H1 (cell line): Measurements from ENCODE around the gene PDE1C. TPM values are rescaled to one million over a fixed set of nuclear protein-coding genes. Genes with fewer than 3 reads are reported as not detected.

Source experiments
- CTCF ChIA-PET: fragments of 300-600 bp; sonication (Branson Sonifier 250); formaldehyde crosslinking; loops from one replicate; lab custom pipeline; 2021; ENCODE audit not compliant: partially characterized antibody; lab: Charles Lee
- POLR2A ChIA-PET: fragments of 300-600 bp; sonication (Branson Sonifier 250); formaldehyde crosslinking; loops from one replicate; lab custom pipeline; 2021; ENCODE audit warnings: inconsistent platforms; ENCODE audit not compliant: partially characterized antibody; lab: Charles Lee
- DNase-seq, 2 experiments: peaks; one replicate each; pipeline versions ENCODE4 v3.0.0 to v3.0.0-alpha.2; 2010 to 2022; ENCODE audit warnings: low spot score in 2 of 2, low read depth in 1 of 2, mixed read lengths in 1 of 2
- FAIRE-seq: peaks from 2 replicates; lab custom pipeline; 2011; peaks lifted over from hg19 to GRCh38; lab: Jason Lieb, UNC
- H2AFZ ChIP-seq: 2 replicates; pipeline ENCODE4 v1.8.1; 2012; ENCODE audit warnings: low read length, inconsistent platforms
- H2AK5ac ChIP-seq: 2 replicates; pipeline ENCODE4 v1.6.1; 2013; ENCODE audit warnings: low read depth, low read length
- H2BK120ac ChIP-seq: replicated peaks from 2 replicates; pipeline ENCODE3; 2013; ENCODE audit warnings: low read depth, low read length, inconsistent platforms
- H2BK12ac ChIP-seq: 2 replicates; pipeline ENCODE4 v1.6.1; 2013; ENCODE audit warnings: low read depth, low read length
- H2BK15ac ChIP-seq: 2 replicates; pipeline ENCODE4 v1.6.1; 2013; ENCODE audit warnings: low read length
- H2BK20ac ChIP-seq: 2 replicates; pipeline ENCODE4 v1.6.1; 2013; ENCODE audit warnings: low read length
- H2BK5ac ChIP-seq: 2 replicates; pipeline ENCODE4 v1.6.1; 2013; ENCODE audit warnings: low read depth, low read length
- H3K14ac ChIP-seq: 2 replicates; pipeline ENCODE4 v1.6.1; 2013; ENCODE audit warnings: inconsistent platforms; ENCODE audit not compliant: insufficient read length
- H3K18ac ChIP-seq: 2 replicates; pipeline ENCODE4 v1.6.1; 2013; ENCODE audit warnings: low read length; ENCODE audit errors: extremely low read depth
- H3K23ac ChIP-seq: 2 replicates; pipeline ENCODE4 v1.6.1; 2013; ENCODE audit warnings: inconsistent platforms; ENCODE audit not compliant: insufficient read length
- H3K23me2 ChIP-seq: 2 replicates; pipeline ENCODE4 v1.6.1; 2013; ENCODE audit warnings: low read depth, low read length
- H3K27ac ChIP-seq: 2 replicates; pipeline ENCODE4 v1.6.1; 2011; ENCODE audit warnings: low read depth, low read length, inconsistent platforms
- H3K27me3 ChIP-seq, 4 experiments: replicated peaks in 1 of 4; 1 replicate in 1 of 4; 2 replicates in 3 of 4; pipeline versions ENCODE4 v1.6.1 to v1.8.1; 2011 to 2013; ENCODE audit warnings: low read length in 3 of 4, mild to moderate bottlenecking in 3 of 4, inconsistent platforms in 2 of 4, mixed read lengths in 2 of 4, moderate library complexity in 1 of 4; ENCODE audit not compliant: control insufficient read depth in 3 of 4, insufficient read depth in 3 of 4; ENCODE audit errors: extremely low read depth in 1 of 4
- H3K36me3 ChIP-seq, 4 experiments: 2 replicates each; pipeline versions ENCODE4 v1.6.1 to v1.8.1; 2011 to 2013; ENCODE audit warnings: mild to moderate bottlenecking in 4 of 4, low read length in 3 of 4, moderate library complexity in 2 of 4, control low read depth in 1 of 4, inconsistent platforms in 1 of 4; ENCODE audit not compliant: insufficient read depth in 4 of 4, control insufficient read depth in 2 of 4
- H3K4ac ChIP-seq: replicated peaks from 2 replicates; pipeline ENCODE3; 2013; ENCODE audit warnings: low read length, low read depth, mixed read lengths, inconsistent platforms; ENCODE audit not compliant: insufficient read length
- H3K4me1 ChIP-seq, 4 experiments: replicated peaks in 1 of 4; 1 replicate in 1 of 4; 2 replicates in 3 of 4; pipeline versions ENCODE4 v1.6.1 to v1.8.1; 2011 to 2013; ENCODE audit warnings: low read length in 3 of 4, inconsistent platforms in 2 of 4, mixed read lengths in 1 of 4; ENCODE audit not compliant: insufficient read depth in 4 of 4, control insufficient read depth in 3 of 4
- H3K4me2 ChIP-seq, 2 experiments: 2 replicates each; pipeline versions ENCODE4 v1.6.1 to v1.8.1; 2011 to 2013; ENCODE audit warnings: low read depth in 2 of 2, low read length in 2 of 2, control low read depth in 1 of 2, inconsistent platforms in 1 of 2, mild to moderate bottlenecking in 1 of 2; ENCODE audit not compliant: insufficient read depth in 1 of 2
- H3K4me3 ChIP-seq, 4 experiments: fragments of 200-600, 300-600 bp in 1 of 4; sonication (generic), shearing (Covaris generic), sonication (Bioruptor Twin) in 1 of 4; 2 replicates each; pipeline versions ENCODE4 v1.5.1 to v1.8.1; 2011 to 2016; ENCODE audit warnings: low read length in 4 of 4, low read depth in 3 of 4, control low read depth in 2 of 4, inconsistent platforms in 2 of 4, mild to moderate bottlenecking in 2 of 4, mixed read lengths in 1 of 4, moderate library complexity in 1 of 4; ENCODE audit not compliant: insufficient read depth in 2 of 4; ENCODE audit errors: extremely low read depth in 1 of 4
- H3K56ac ChIP-seq: replicated peaks from 2 replicates; pipeline ENCODE3; 2013; ENCODE audit warnings: low read depth, mild to moderate bottlenecking, mixed read lengths, low read length, inconsistent platforms; ENCODE audit not compliant: insufficient read length
- H3K79me1 ChIP-seq: 2 replicates; pipeline ENCODE4 v1.6.1; 2013; ENCODE audit warnings: low read depth, low read length, control low read depth
- H3K79me2 ChIP-seq, 2 experiments: 2 replicates each; pipeline versions ENCODE4 v1.6.1 to v1.8.1; 2012 to 2013; ENCODE audit warnings: low read length in 2 of 2, mild to moderate bottlenecking in 2 of 2, inconsistent platforms in 1 of 2; ENCODE audit not compliant: insufficient read depth in 2 of 2, control insufficient read depth in 1 of 2
- H3K9ac ChIP-seq, 4 experiments: replicated peaks in 1 of 4; 1 replicate in 1 of 4; 2 replicates in 3 of 4; pipeline versions ENCODE4 v1.6.1 to v1.8.1; 2011 to 2013; ENCODE audit warnings: low read depth in 3 of 4, low read length in 3 of 4, control low read depth in 2 of 4, mild to moderate bottlenecking in 2 of 4, moderate library complexity in 2 of 4, inconsistent platforms in 1 of 4; ENCODE audit errors: extremely low read depth in 1 of 4
- H3K9me3 ChIP-seq, 2 experiments: 2 replicates each; pipeline versions ENCODE4 v1.6.1 to v1.8.1; 2012 to 2013; ENCODE audit warnings: mild to moderate bottlenecking in 2 of 2, moderate library complexity in 2 of 2, control low read depth in 1 of 2, inconsistent platforms in 1 of 2, low read depth in 1 of 2, low read length in 1 of 2, mixed read lengths in 1 of 2; ENCODE audit not compliant: insufficient read depth in 2 of 2
- H4K20me1 ChIP-seq, 2 experiments: replicated peaks in 1 of 2; 2 replicates each; pipeline versions ENCODE3 to v1.8.1; 2011 to 2013; ENCODE audit warnings: inconsistent platforms in 2 of 2, low read length in 2 of 2, mild to moderate bottlenecking in 1 of 2; ENCODE audit not compliant: insufficient read depth in 2 of 2, control insufficient read depth in 1 of 2
- H4K5ac ChIP-seq: 2 replicates; pipeline ENCODE4 v1.6.1; 2013; ENCODE audit warnings: low read length, low read depth, mixed read lengths, inconsistent platforms; ENCODE audit not compliant: insufficient read length
- H4K8ac ChIP-seq: 2 replicates; pipeline ENCODE4 v1.8.0; 2013; ENCODE audit warnings: mild to moderate bottlenecking, moderate library complexity, low read length, inconsistent platforms; ENCODE audit not compliant: insufficient read depth; ENCODE audit errors: extremely low read depth
- H4K91ac ChIP-seq: replicated peaks from 2 replicates; pipeline ENCODE3; 2013; ENCODE audit warnings: low read length, mixed read lengths, inconsistent platforms; ENCODE audit not compliant: insufficient read length
- ASH2L ChIP-seq: fragments of 200-600, 300-600 bp; sonication (generic); IDR thresholded peaks from one replicate; pipeline ENCODE4 v1.7.1; 2017; ENCODE audit warnings: low read length
- EGR1 ChIP-seq: IDR thresholded peaks from 2 replicates; pipeline ENCODE4 v1.6.1; 2011; ENCODE audit warnings: low read depth, low read length, borderline replicate concordance
- EP300 ChIP-seq, 2 experiments: IDR thresholded peaks; 1 replicate in 1 of 2; 2 replicates in 1 of 2; pipeline ENCODE4 v1.6.1; 2011 to 2012; ENCODE audit warnings: low read depth in 2 of 2, low read length in 2 of 2, mild to moderate bottlenecking in 2 of 2, borderline replicate concordance in 1 of 2, inconsistent platforms in 1 of 2, moderate library complexity in 1 of 2
- JUN ChIP-seq: IDR thresholded peaks from 2 replicates; pipeline ENCODE4 v1.6.1; 2011; ENCODE audit warnings: low read depth, mild to moderate bottlenecking, improper control_type of control experiment, low read length
- JUND ChIP-seq: IDR thresholded peaks from 2 replicates; pipeline ENCODE4 v1.6.1; 2011; ENCODE audit warnings: mild to moderate bottlenecking, improper control_type of control experiment, low read length
- RBBP5 ChIP-seq: IDR thresholded peaks from 2 replicates; pipeline ENCODE4 v1.7.1; 2012; ENCODE audit warnings: low read depth, mild to moderate bottlenecking, inconsistent platforms, low read length, moderate library complexity, borderline replicate concordance
- SAP30 ChIP-seq: fragments of 300-600 bp; sonication (generic); IDR thresholded peaks from 2 replicates; pipeline ENCODE4 v1.7.1; 2012; ENCODE audit warnings: low read length, moderate library complexity, mild to moderate bottlenecking, inconsistent platforms; ENCODE audit not compliant: insufficient read depth, insufficient replicate concordance
- SIRT6 ChIP-seq: IDR thresholded peaks from one replicate; pipeline ENCODE4 v1.7.1; 2012; ENCODE audit warnings: low read length, inconsistent platforms
- SRF ChIP-seq: IDR thresholded peaks from 2 replicates; pipeline ENCODE4 v1.6.1; 2011; ENCODE audit warnings: mild to moderate bottlenecking, low read depth, low read length, moderate library complexity
- WGBS, 2 experiments: shearing (Covaris generic) in 1 of 2; methylation state at CpG; one replicate each; pipeline versions ENCODE4 v1.1.6 to v1.1.7; 2013 to 2015; ENCODE audit warnings: low lambda C conversion rate in 2 of 2, mixed read lengths in 2 of 2, inconsistent platforms in 1 of 2, low coverage in 1 of 2, missing lambda C conversion rate in 1 of 2; ENCODE audit not compliant: insufficient replicate concordance in 2 of 2, insufficient coverage in 1 of 2, insufficient read length in 1 of 2; ENCODE audit errors: extremely low coverage in 1 of 2, missing lambda C conversion rate in 1 of 2; 5-methylcytosine and 5-hydroxymethylcytosine counted together
- polyA plus RNA-seq, 7 experiments: library from polyadenylated mRNA; depleted of rRNA in 3 of 7; stranded (reverse) in 5 of 7; unstranded in 2 of 7; fragments of >200 nt in 5 of 7; fragments of 200-250 nt in 2 of 7; gene quantifications; 1 replicate in 5 of 7; 2 replicates in 1 of 7; 4 replicates in 1 of 7; pipeline versions ENCODE4 v1.2.1 to v1.2.3, GENCODE V29; 2011 to 2013; ENCODE audit warnings: missing spikeins in 2 of 7, mixed read lengths in 2 of 7
- total RNA-seq: library from RNA; stranded (reverse); fragmentation: NEBNext Ultra II Directional; extraction: Animal tissue kit (Norgen Biotek cat#: 25700); gene quantifications from 2 replicates; pipeline ENCODE4 v1.2.1, GENCODE V29; 2021
- TF ChIP-seq, protein P1 (sequence below): IDR thresholded peaks from 2 replicates; pipeline ENCODE4 v1.6.1; 2012; ENCODE audit warnings: inconsistent platforms
- TF ChIP-seq, protein P2 (sequence below): IDR thresholded peaks from 2 replicates; pipeline ENCODE4 v1.6.1; 2012; ENCODE audit warnings: inconsistent platforms

Gene PDE1C
- total and polyA plus RNA-seq, 2 of the 8 experiments (the other 6 are each of a cell fraction or from before 2014, with no cell fraction given): 0.11 to 1.1 TPM

DNA sequence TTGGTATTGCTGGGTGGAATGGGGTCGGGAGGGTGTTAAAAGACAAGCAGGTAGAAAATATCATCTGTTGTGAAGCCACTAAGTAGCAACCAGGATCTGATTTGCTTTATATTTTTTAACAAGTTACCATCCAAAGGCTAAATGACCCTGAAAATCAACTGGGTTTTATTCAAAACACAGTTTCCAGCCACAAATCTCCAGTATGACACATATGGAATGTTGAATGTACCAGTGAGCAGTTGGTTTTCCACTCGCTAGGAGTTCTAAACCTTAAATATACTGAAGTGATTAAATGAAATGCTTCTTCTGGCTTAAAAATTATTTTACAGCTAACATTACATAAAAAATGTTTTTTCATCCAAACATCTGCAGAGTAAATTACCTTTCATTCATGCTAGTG lies 112.5 kb downstream of the PDE1C start:
- Histone ChIP-seq H3K9me3 (no peaks in the 10 kb centered on the region), H3K23ac (no peak overlapping the region), H2BK120ac (no peak overlapping the region), H2BK12ac (no peak overlapping the region), H3K14ac (no peak overlapping the region), H3K27me3 (peaks cover 0 to 2% (median 0%) of the 10 kb centered on the region in 4 experiments; a peak in 1 of 7 replicates), H3K79me2 (no peaks in the 10 kb centered on the region), H3K56ac (no peak overlapping the region), H2BK20ac (no peak overlapping the region), H3K23me2 (no peaks in the 10 kb centered on the region), H2AK5ac (no peak overlapping the region), H2BK15ac (no peak overlapping the region), H4K8ac (no peak overlapping the region), H3K9ac (no peak overlapping the region), H3K27ac (no peak overlapping the region), H3K4me2 (no peak overlapping the region), H4K91ac (no peak overlapping the region), H3K36me3 (no peaks in the 10 kb centered on the region), H3K79me1 (no peaks in the 10 kb centered on the region), H4K20me1 (no peaks in the 10 kb centered on the region), H3K4me3 (no peak overlapping the region), H2BK5ac (no peak overlapping the region), H2AFZ (no peak overlapping the region), H3K4me1 (peaks cover 0 to 3% (median 0%) of the 10 kb centered on the region in 4 experiments; a peak in 2 of 7 replicates), H4K5ac (no peak overlapping the region), H3K4ac (no peak overlapping the region), H3K18ac (no peak overlapping the region)
- FAIRE-seq (no peak), DNase-seq (no peak)
- WGBS, 2 experiments: 95% methylated on average over 2 of the region's 2 CpGs; no CpG with 5 or more reads in 1 of the 2 experiments
- CTCF ChIA-PET: no interaction called here
- POLR2A ChIA-PET: no interaction called here
- no peak for TF ChIP-seq ASH2L
- TF ChIP-seq, protein P1, sequence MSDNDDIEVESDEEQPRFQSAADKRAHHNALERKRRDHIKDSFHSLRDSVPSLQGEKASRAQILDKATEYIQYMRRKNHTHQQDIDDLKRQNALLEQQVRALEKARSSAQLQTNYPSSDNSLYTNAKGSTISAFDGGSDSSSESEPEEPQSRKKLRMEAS: no peak
- TF ChIP-seq EP300 (IDR thresholded peaks at IDR 0.05; ENCODE audit: borderline replicate concordance in 1 of 2, low read depth in 2 of 2, low read length in 2 of 2): no peak
- no peak for TF ChIP-seq JUND
- TF ChIP-seq EGR1: no peak
- TF ChIP-seq SRF: no peak
- TF ChIP-seq RBBP5: no peak
- TF ChIP-seq SIRT6: no peak
- no peak for TF ChIP-seq JUN
- no peak for TF ChIP-seq SAP30
- TF ChIP-seq, protein P2, sequence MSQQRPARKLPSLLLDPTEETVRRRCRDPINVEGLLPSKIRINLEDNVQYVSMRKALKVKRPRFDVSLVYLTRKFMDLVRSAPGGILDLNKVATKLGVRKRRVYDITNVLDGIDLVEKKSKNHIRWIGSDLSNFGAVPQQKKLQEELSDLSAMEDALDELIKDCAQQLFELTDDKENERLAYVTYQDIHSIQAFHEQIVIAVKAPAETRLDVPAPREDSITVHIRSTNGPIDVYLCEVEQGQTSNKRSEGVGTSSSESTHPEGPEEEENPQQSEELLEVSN: no peak
